ENCODE measurements around the gene PXN. TPM values are rescaled to one million over a fixed set of nuclear protein-coding genes. Genes with fewer than 3 reads are reported as not detected.

PXN gene
- total and polyA plus RNA-seq, 8 donors: 27.2 to 129 (median 49.0) TPM

- Histone ChIP-seq H3K9me3 (no peaks in the 10 kb centered on the region), H3K27ac (peak overlapping the region in 2 of 5 donors; percentile 36 to 60), H3K27me3 (no peaks in the 10 kb centered on the region), H3K36me3 (peaks cover 0 to 6% (median 0%) of the 10 kb centered on the region in 4 donors), H3K4me1 (peaks cover 37 to 85% (median 60%) of the 10 kb centered on the region in 4 donors), H3K4me3 (no peak overlapping the region)
- no peak for DNase-seq
- intact Hi-C loops (cut with DNase I; ENCODE audit: low total_unique reads): no loop called here
- TF ChIP-seq CTCF (IDR thresholded peaks at IDR 0.05): no peak
- no peak for TF ChIP-seq EP300 (IDR thresholded peaks at IDR 0.05)
- no peak for TF ChIP-seq POLR2A (IDR thresholded peaks at IDR 0.05)
- TF ChIP-seq POLR2AphosphoS5 (IDR thresholded peaks at IDR 0.05): no peak
- 69 to 91% (median 83%) methylated on average over 8 of the region's 8 CpGs for WGBS, 5 donors
Observed at GRCh38 chr12:120242971-120243699, 22.4 kb downstream of the PXN start.

DNA sequence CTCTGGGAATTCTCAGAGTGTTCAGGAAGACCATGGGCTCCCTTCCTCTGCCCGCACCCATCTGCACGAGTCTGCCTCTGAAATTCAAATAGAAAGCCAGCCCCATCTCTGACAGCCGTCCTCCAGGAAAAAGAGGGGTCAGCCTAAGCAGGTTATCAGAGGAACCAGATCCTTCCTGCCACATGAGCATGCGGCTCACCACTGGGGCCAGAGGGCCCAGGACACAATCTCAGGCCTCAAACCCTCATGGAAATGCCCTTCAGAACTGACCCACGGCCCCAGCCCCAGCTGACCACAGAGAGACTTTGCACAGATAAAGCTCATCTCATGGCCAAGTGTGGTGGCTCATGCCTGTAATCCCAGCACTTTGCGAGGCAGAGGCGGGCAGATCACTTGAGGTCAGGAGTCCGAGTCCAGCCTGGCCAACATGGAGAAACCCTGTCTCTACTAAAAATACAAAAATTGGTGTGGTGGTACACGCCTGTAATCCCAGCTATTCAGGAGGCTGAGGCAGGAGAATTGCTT is 23.2 kb downstream of the PXN start:
- Histone ChIP-seq H3K27me3 (no peaks in the 10 kb centered on the region), H3K27ac (peak overlapping the region in 4 of 5 donors; percentile 10 to 60 (median 40))

DNA sequence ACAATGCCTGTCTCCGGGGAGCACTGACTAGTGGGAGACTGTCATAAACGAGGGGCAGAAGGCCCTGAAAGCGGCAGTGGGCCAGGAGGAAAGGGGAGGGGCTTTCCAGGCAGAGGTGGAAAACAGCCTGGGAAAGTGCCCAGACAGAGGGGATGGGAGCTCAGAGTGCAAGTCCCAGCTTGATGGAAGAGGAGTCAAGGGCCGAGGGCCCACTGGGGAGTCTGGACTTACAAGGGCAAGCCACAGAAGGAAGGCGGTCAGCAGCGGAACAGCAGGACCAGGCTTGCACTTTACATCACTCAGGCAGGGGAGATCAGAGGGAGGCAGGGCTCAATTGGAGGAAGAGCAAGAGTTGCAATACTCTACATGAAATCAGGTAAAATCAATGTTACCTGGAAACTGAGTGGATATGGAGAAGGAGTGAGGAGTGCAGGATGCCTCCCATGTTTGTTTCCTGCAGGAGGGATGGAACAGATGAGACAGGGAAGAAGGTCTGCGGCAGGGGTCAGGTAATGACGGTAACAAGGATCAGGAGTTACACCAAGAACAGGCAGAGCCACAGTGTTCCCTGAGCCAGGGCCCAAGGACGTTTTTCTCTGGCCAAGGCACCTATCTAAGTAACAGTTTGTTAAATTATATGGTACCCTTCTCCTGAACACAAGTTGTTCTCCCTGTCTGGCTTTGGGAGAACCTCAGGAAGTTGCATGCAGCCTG is 23.8 kb downstream of the PXN start:
- Histone ChIP-seq H3K4me3 (no peak overlapping the region), H3K9me3 (no peaks in the 10 kb centered on the region), H3K27me3 (no peaks in the 10 kb centered on the region), H3K4me1 (peaks cover 34 to 85% (median 59%) of the 10 kb centered on the region in 4 donors), H3K27ac (peak overlapping the region in 4 of 5 donors; percentile 19 to 60 (median 40)), H3K36me3 (peaks cover 0 to 6% (median 0%) of the 10 kb centered on the region in 4 donors)
- DNase-seq: no peak
- 66 to 77% (median 71%) methylated on average over 9 of the region's 9 CpGs for whole genome bisulfite sequencing, 5 donors
- intact Hi-C loops (cut with DNase I; ENCODE audit: low total_unique reads): no loop called here
- no peak for TF ChIP-seq POLR2A (IDR thresholded peaks at IDR 0.05)
- no peak for TF ChIP-seq POLR2AphosphoS5 (IDR thresholded peaks at IDR 0.05)
- no peak for TF ChIP-seq EP300 (IDR thresholded peaks at IDR 0.05)
- TF ChIP-seq CTCF (IDR thresholded peaks at IDR 0.05): no peak

More for the DNA sequence above, 23.2 kb downstream of the PXN start:
- DNase-seq: no peak
- TF ChIP-seq CTCF (IDR thresholded peaks at IDR 0.05): no peak
- peak in 1 of 3 donors; percentile 29 for TF ChIP-seq POLR2AphosphoS5 (IDR thresholded peaks at IDR 0.05)
- H3K36me3 ChIP-seq: peaks cover 0 to 6% (median 0%) of the 10 kb centered on the region in 4 donors
- H3K9me3 ChIP-seq: no peaks in the 10 kb centered on the region
- WGBS, 5 donors: 65 to 82% (median 75%) methylated on average over 8 to 9 of the region's 9 CpGs
- no peak overlapping the region for H3K4me3 ChIP-seq
- intact Hi-C loops (cut with DNase I; ENCODE audit: low total_unique reads): no loop called here
- peaks cover 35 to 85% (median 59%) of the 10 kb centered on the region in 4 donors for H3K4me1 ChIP-seq

DNA sequence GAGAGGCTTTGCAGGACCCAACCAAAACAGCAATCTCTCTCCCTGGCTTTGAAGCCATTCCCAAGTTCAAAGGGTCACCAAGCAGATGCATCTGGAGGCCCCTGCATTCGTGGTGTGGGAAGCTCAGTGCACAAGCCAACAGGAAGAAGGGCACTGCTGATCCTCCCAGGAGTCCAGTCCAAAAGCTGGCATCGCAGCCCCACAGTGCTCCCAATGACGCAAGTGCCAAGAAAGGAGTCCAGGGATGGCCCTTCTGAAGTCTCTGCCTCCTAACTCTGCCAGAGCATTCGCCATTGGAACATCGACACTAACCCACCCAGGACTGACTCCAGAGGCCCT is 25.1 kb downstream of the PXN start:
- Histone ChIP-seq H3K4me3 (no peak overlapping the region), H3K4me1 (peaks cover 44 to 95% (median 64%) of the 10 kb centered on the region in 4 donors), H3K27me3 (no peaks in the 10 kb centered on the region), H3K9me3 (no peaks in the 10 kb centered on the region), H3K27ac (peak overlapping the region in 3 of 5 donors; percentile 36 to 60 (median 43)), H3K36me3 (peaks cover 0 to 6% (median 0%) of the 10 kb centered on the region in 4 donors)
- WGBS, 5 donors: 52 to 81% (median 77%) methylated on average over 3 to 5 of the region's 5 CpGs
- intact Hi-C loops (cut with DNase I; ENCODE audit: low total_unique reads): no loop called here
- TF ChIP-seq POLR2AphosphoS5 (IDR thresholded peaks at IDR 0.05): no peak
- no peak for TF ChIP-seq EP300 (IDR thresholded peaks at IDR 0.05)
- TF ChIP-seq CTCF (IDR thresholded peaks at IDR 0.05): no peak
- no peak for TF ChIP-seq POLR2A (IDR thresholded peaks at IDR 0.05)
- no peak for DNase-seq

All from stomach (tissue), 9 donors.